HEK293 (cell line): ENCODE data around the gene TEPSIN.
A peak's percentile ranks its signal among the peaks of the same experiment; 100 is the strongest.

Source experiments
- CTCF ChIA-PET: fragments of 350-600 bp; formaldehyde crosslinking; extraction: SDS; loops from one replicate; lab custom pipeline; 2021; ENCODE audit warnings: antibody characterized with exemption; lab: Yijun Ruan, JAX
- POLR2A ChIA-PET: fragments of 300-600 bp; formaldehyde crosslinking; extraction: SDS; loops from one replicate; lab custom pipeline; 2020; ENCODE audit warnings: antibody characterized with exemption, inconsistent platforms; lab: Yijun Ruan, JAX
- H3K27ac ChIP-seq: fragments of 200-500 bp; sonication (Bioruptor generic); 2 replicates; pipeline ENCODE4 v1.5.1; 2014; ENCODE audit warnings: low read depth, low read length, control low read depth, inconsistent platforms; ENCODE audit errors: extremely low read depth
- H3K36me3 ChIP-seq, 2 experiments: fragments of 200-500 bp in 1 of 2; sonication (Bioruptor generic) in 1 of 2; 1 replicate in 1 of 2; 2 replicates in 1 of 2; pipeline ENCODE4 v1.5.1; 2014 to 2017; ENCODE audit warnings: inconsistent platforms in 2 of 2, low read length in 2 of 2; ENCODE audit not compliant: control insufficient read depth in 2 of 2, insufficient read depth in 1 of 2
- H3K4me1 ChIP-seq: fragments of 200-500 bp; sonication (Bioruptor generic); 2 replicates; pipeline ENCODE4 v1.5.1; 2014; ENCODE audit warnings: mild to moderate bottlenecking, low read length, inconsistent platforms; ENCODE audit not compliant: control insufficient read depth, insufficient read depth
- H3K4me3 ChIP-seq: 2 replicates; pipeline ENCODE4 v1.5.1; 2011; ENCODE audit warnings: low read depth, mild to moderate bottlenecking, control low read depth, low read length, moderate library complexity
- H3K9me3 ChIP-seq: fragments of 200-500 bp; sonication (Bioruptor generic); 2 replicates; pipeline ENCODE4 v1.5.1; 2014; ENCODE audit warnings: low read depth, low read length, inconsistent platforms; ENCODE audit not compliant: control insufficient read depth, insufficient read depth
- EGR2 ChIP-seq: fragments of 450-650 bp; formaldehyde crosslinking; IDR thresholded peaks from 2 replicates; pipeline ENCODE4 v1.5.1; 2016; ENCODE audit warnings: low read depth, missing biosample characterization, missing genetic modification characterization
- GFI1B ChIP-seq: fragments of 450-650 bp; formaldehyde crosslinking; IDR thresholded peaks from 2 replicates; pipeline ENCODE4 v1.5.1; 2016; ENCODE audit warnings: missing biosample characterization, missing genetic modification characterization
- KLF8 ChIP-seq: fragments of 450-650 bp; formaldehyde crosslinking; IDR thresholded peaks from 2 replicates; pipeline ENCODE4 v1.5.1; 2016; ENCODE audit warnings: missing biosample characterization, missing genetic modification characterization
- KLF9 ChIP-seq: fragments of 450-650 bp; formaldehyde crosslinking; IDR thresholded peaks from 2 replicates; pipeline ENCODE4 v1.5.1; 2016; ENCODE audit warnings: missing biosample characterization, missing genetic modification characterization, low read depth
- YY2 ChIP-seq: fragments of 450-650 bp; formaldehyde crosslinking; IDR thresholded peaks from 2 replicates; pipeline ENCODE4 v1.5.1; 2016; ENCODE audit warnings: missing biosample characterization, missing genetic modification characterization
- ZFHX2 ChIP-seq: fragments of 450-650 bp; formaldehyde crosslinking; conservative IDR thresholded peaks from 2 replicates; pipeline ENCODE4 v1.5.1; 2016; ENCODE audit warnings: missing biosample characterization, missing genetic modification characterization
- ZNF10 ChIP-seq: fragments of 450-650 bp; formaldehyde crosslinking; IDR thresholded peaks from 2 replicates; pipeline ENCODE4 v1.5.1; 2017; ENCODE audit warnings: missing biosample characterization, missing genetic modification characterization
- ZNF174 ChIP-seq: fragments of 450-650 bp; formaldehyde crosslinking; IDR thresholded peaks from 2 replicates; pipeline ENCODE4 v1.5.0; 2017; ENCODE audit warnings: missing biosample characterization, mild to moderate bottlenecking, missing genetic modification characterization
- ZNF302 ChIP-seq: fragments of 450-650 bp; formaldehyde crosslinking; IDR thresholded peaks from 2 replicates; pipeline ENCODE4 v1.5.1; 2016; ENCODE audit warnings: missing biosample characterization, missing genetic modification characterization, low read depth
- ZNF660 ChIP-seq: fragments of 450-650 bp; IDR thresholded peaks from 2 replicates; pipeline ENCODE4 v1.5.1; 2018; ENCODE audit warnings: missing biosample characterization, mild to moderate bottlenecking, missing genetic modification characterization
- ZNF670 ChIP-seq: fragments of 450-650 bp; formaldehyde crosslinking; IDR thresholded peaks from 2 replicates; pipeline ENCODE4 v1.5.1; 2016; ENCODE audit warnings: missing biosample characterization, missing genetic modification characterization, low read depth
- ZNF76 ChIP-seq: fragments of 450-650 bp; formaldehyde crosslinking; IDR thresholded peaks from 2 replicates; pipeline ENCODE4; 2016; ENCODE audit warnings: low read depth, missing biosample characterization, missing genetic modification characterization, borderline replicate concordance
- TF ChIP-seq, protein P1 (sequence below): fragments of 450-650 bp; formaldehyde crosslinking; IDR thresholded peaks from 2 replicates; pipeline ENCODE4 v1.5.1; 2016; ENCODE audit warnings: missing biosample characterization, missing genetic modification characterization
- TF ChIP-seq, protein P2 (sequence below): fragments of 450-650 bp; formaldehyde crosslinking; IDR thresholded peaks from 2 replicates; pipeline ENCODE4 v1.5.1; 2016; ENCODE audit warnings: missing biosample characterization, missing genetic modification characterization
- TF ChIP-seq, protein P3 (sequence below): fragments of 450-650 bp; formaldehyde crosslinking; IDR thresholded peaks from 2 replicates; pipeline ENCODE4 v1.5.1; 2016; ENCODE audit warnings: missing biosample characterization, missing genetic modification characterization
- TF ChIP-seq, protein P4 (sequence below): fragments of 450-650 bp; formaldehyde crosslinking; IDR thresholded peaks from 2 replicates; pipeline ENCODE4 v1.5.1; 2016; ENCODE audit warnings: missing biosample characterization, missing genetic modification characterization
- TF ChIP-seq, protein P5 (sequence below): fragments of 450-650 bp; formaldehyde crosslinking; IDR thresholded peaks from 2 replicates; pipeline ENCODE4 v1.5.1; 2016; ENCODE audit warnings: missing biosample characterization, missing genetic modification characterization

The TEPSIN gene

DNA sequence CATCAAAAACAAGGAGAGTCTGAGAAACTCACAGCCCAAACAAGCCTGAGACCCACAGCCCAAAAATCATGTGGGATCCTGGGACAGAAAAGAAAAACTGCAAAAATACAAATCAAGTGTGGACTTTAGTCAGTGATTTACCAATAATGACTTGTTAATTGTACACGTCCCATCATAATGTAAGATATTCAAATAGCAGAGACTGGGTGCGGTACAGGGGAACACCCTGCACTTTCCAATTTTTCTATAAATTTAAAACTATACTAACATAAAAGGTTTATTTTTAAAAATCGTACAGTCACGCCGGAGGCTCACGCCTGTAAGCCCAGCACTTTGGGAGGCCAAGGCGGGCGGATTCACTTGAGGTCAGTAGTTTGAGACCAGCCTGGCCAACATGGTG, 24.9 kb downstream of the TEPSIN start (continued):
- TF ChIP-seq, protein P1, sequence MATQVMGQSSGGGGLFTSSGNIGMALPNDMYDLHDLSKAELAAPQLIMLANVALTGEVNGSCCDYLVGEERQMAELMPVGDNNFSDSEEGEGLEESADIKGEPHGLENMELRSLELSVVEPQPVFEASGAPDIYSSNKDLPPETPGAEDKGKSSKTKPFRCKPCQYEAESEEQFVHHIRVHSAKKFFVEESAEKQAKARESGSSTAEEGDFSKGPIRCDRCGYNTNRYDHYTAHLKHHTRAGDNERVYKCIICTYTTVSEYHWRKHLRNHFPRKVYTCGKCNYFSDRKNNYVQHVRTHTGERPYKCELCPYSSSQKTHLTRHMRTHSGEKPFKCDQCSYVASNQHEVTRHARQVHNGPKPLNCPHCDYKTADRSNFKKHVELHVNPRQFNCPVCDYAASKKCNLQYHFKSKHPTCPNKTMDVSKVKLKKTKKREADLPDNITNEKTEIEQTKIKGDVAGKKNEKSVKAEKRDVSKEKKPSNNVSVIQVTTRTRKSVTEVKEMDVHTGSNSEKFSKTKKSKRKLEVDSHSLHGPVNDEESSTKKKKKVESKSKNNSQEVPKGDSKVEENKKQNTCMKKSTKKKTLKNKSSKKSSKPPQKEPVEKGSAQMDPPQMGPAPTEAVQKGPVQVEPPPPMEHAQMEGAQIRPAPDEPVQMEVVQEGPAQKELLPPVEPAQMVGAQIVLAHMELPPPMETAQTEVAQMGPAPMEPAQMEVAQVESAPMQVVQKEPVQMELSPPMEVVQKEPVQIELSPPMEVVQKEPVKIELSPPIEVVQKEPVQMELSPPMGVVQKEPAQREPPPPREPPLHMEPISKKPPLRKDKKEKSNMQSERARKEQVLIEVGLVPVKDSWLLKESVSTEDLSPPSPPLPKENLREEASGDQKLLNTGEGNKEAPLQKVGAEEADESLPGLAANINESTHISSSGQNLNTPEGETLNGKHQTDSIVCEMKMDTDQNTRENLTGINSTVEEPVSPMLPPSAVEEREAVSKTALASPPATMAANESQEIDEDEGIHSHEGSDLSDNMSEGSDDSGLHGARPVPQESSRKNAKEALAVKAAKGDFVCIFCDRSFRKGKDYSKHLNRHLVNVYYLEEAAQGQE: no peak
- TF ChIP-seq ZNF302 (no peak), ZNF76 (tag by site-specific recombination) (no peak)

DNA sequence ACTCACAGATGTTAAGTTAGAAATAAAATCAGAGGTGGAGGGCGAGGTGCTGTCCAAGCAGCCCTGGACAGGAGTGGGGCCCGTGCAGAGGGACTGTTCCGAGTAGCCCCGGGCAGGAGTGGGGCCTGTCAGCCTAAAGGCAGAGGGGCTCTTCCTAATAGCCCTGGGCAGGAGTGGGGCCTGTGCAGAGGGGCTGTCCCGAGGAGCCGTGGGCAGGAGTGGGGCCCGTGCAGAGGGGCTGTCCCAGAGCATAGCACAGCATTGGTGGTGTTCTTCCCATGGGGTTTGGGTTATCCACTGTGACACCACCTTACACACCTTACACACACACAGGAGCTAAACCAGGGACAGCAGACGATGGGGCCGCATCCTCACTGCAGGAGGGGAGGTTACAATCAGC, 26.5 kb downstream of the TEPSIN start:
- POLR2A ChIA-PET: no interaction called here

DNA sequence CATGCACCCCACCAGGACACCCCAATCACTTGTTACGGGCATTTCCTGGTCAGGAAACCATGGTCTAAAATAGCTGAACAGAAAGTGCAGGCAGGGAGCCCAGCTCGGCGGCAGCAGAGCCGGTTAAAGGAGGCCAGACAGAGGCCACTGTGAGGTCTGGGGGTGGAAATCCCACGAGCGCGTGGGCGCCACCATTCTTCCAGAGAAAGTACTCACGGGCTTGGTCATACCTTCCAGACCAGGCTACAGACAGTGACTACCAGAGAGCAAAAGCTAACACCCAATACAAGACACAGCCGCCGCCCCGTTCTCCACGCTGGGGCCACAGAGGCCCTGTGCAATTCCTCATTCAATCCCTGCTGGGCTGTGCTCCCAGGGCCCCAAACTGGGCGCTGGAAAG, 28.0 kb downstream of the TEPSIN start:
- POLR2A ChIA-PET: interaction anchor here (0.7 to 1.5 kb wide), 2 partner anchors 12 to 130 kb away, joined by 4 read pairs; partner anchors contain the start of gene CEP131
- peaks cover 9 to 32% of the 10 kb centered on the region in 2 experiments; a peak in 2 of 3 replicates for H3K36me3 ChIP-seq
- CTCF ChIA-PET: interaction anchor here (0.9 to 1.0 kb wide), 2 partner anchors 11 to 14 kb away, joined by 3 read pairs; no protein-coding TSS in a partner anchor

More for the DNA sequence above, 26.5 kb downstream of the TEPSIN start:
- CTCF ChIA-PET: no interaction called here
- no peak overlapping the region for H3K27ac ChIP-seq
- H3K4me1 ChIP-seq: no peaks in the 10 kb centered on the region
- no peaks in the 10 kb centered on the region for H3K9me3 ChIP-seq
- peaks cover 7 to 33% of the 10 kb centered on the region in 2 experiments; a peak in 2 of 3 replicates for H3K36me3 ChIP-seq
- TF ChIP-seq KLF8 (no peak), ZNF10 (tag by site-specific recombination) (no peak), ZNF660 (tag by site-specific recombination) (no peak)
- TF ChIP-seq, protein P2, sequence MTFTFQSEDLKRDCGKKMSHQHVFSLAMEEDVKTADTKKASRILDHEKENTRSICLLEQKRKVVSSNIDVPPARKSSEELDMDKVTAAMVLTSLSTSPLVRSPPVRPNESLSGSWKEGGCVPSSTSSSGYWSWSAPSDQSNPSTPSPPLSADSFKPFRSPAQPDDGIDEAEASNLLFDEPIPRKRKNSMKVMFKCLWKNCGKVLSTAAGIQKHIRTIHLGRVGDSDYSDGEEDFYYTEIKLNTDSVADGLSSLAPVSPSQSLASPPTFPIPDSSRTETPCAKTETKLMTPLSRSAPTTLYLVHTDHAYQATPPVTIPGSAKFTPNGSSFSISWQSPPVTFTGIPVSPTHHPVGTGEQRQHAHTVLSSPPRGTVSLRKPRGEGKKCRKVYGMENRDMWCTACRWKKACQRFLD (tag by site-specific recombination): no peak
- H3K4me3 ChIP-seq: no peak overlapping the region

More for the DNA sequence above, 28.0 kb downstream of the TEPSIN start:
- no peak overlapping the region for H3K27ac ChIP-seq
- H3K9me3 ChIP-seq: no peaks in the 10 kb centered on the region
- TF ChIP-seq, protein P3, sequence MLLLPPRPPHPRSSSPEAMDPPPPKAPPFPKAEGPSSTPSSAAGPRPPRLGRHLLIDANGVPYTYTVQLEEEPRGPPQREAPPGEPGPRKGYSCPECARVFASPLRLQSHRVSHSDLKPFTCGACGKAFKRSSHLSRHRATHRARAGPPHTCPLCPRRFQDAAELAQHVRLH (tag by site-specific recombination): no peak
- TF ChIP-seq, protein P4, sequence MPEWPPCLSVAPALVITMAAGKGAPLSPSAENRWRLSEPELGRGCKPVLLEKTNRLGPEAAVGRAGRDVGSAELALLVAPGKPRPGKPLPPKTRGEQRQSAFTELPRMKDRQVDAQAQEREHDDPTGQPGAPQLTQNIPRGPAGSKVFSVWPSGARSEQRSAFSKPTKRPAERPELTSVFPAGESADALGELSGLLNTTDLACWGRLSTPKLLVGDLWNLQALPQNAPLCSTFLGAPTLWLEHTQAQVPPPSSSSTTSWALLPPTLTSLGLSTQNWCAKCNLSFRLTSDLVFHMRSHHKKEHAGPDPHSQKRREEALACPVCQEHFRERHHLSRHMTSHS (tag by site-specific recombination): no peak
- TF ChIP-seq GFI1B: no peak
- TF ChIP-seq KLF9 (tag by site-specific recombination): no peak
- TF ChIP-seq, protein P5, sequence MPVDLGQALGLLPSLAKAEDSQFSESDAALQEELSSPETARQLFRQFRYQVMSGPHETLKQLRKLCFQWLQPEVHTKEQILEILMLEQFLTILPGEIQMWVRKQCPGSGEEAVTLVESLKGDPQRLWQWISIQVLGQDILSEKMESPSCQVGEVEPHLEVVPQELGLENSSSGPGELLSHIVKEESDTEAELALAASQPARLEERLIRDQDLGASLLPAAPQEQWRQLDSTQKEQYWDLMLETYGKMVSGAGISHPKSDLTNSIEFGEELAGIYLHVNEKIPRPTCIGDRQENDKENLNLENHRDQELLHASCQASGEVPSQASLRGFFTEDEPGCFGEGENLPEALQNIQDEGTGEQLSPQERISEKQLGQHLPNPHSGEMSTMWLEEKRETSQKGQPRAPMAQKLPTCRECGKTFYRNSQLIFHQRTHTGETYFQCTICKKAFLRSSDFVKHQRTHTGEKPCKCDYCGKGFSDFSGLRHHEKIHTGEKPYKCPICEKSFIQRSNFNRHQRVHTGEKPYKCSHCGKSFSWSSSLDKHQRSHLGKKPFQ (tag by site-specific recombination): no peak
- no peak for TF ChIP-seq ZNF670 (tag by site-specific recombination)
- no peak for TF ChIP-seq YY2 (tag by site-specific recombination)
- peak; percentile 82 for TF ChIP-seq ZFHX2
- peak; percentile 77 for TF ChIP-seq EGR2 (tag by site-specific recombination)
- TF ChIP-seq ZNF174 (tag by site-specific recombination): no peak
- no peaks in the 10 kb centered on the region for H3K4me1 ChIP-seq
- H3K4me3 ChIP-seq: no peak overlapping the region
